Ishikawa (cell line): Measurements from ENCODE around the gene FMNL1.

Experiments used
- EP300 ChIP-seq: IDR thresholded peaks from 2 replicates; pipeline ENCODE4 v1.6.1; 2012; ENCODE audit warnings: borderline replicate concordance
- RAD21 ChIP-seq: IDR thresholded peaks from 2 replicates; pipeline ENCODE4 v1.6.1; 2012; ENCODE audit warnings: low read depth
- TCF12 ChIP-seq: IDR thresholded peaks from 2 replicates; pipeline ENCODE4 v1.6.1; 2012; ENCODE audit warnings: low read depth
- TEAD4 ChIP-seq: IDR thresholded peaks from 2 replicates; pipeline ENCODE4 v1.6.1; 2012
- YY1 ChIP-seq: IDR thresholded peaks from 2 replicates; pipeline ENCODE4 v1.6.1; 2012; ENCODE audit warnings: low read depth
- TF ChIP-seq, protein P1 (sequence below): IDR thresholded peaks from 2 replicates; pipeline ENCODE4 v1.6.1; 2012; ENCODE audit warnings: low read depth, mild to moderate bottlenecking
- TF ChIP-seq, protein P2 (sequence below): IDR thresholded peaks from 2 replicates; pipeline ENCODE4 v1.6.1; 2012

DNA sequence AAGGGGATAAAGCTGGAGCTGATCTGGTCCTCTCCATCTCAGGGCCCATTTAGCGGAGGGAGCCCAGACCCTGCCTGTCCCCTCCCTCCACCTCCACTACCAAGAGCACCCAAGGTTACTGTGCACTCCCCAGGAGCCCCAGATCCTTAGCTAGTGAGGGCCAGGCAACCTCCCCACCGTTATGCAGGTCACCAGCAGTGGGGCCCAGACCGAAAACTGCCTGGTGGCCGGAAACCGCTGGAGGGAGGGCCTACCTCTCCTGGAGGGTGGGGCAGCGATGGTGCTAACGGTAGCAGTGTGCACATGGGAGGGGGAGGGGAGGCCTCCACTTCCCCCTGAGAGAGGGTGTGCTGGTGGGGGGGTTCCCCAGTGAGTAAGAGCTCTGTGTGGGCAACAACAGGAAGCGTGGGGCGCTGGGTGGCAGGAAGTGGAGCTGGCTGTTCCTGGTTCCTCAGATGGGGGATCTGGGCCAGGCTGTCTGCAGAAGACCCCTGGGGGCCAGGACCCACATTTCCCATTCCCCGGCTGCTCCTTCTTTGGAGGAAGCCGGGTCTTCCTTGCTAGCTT, 4.4 kb downstream of the FMNL1 start:
- TF ChIP-seq TEAD4 (no peak), RAD21 (no peak), YY1 (no peak), TCF12 (no peak), EP300 (no peak)
- TF ChIP-seq, protein P1, sequence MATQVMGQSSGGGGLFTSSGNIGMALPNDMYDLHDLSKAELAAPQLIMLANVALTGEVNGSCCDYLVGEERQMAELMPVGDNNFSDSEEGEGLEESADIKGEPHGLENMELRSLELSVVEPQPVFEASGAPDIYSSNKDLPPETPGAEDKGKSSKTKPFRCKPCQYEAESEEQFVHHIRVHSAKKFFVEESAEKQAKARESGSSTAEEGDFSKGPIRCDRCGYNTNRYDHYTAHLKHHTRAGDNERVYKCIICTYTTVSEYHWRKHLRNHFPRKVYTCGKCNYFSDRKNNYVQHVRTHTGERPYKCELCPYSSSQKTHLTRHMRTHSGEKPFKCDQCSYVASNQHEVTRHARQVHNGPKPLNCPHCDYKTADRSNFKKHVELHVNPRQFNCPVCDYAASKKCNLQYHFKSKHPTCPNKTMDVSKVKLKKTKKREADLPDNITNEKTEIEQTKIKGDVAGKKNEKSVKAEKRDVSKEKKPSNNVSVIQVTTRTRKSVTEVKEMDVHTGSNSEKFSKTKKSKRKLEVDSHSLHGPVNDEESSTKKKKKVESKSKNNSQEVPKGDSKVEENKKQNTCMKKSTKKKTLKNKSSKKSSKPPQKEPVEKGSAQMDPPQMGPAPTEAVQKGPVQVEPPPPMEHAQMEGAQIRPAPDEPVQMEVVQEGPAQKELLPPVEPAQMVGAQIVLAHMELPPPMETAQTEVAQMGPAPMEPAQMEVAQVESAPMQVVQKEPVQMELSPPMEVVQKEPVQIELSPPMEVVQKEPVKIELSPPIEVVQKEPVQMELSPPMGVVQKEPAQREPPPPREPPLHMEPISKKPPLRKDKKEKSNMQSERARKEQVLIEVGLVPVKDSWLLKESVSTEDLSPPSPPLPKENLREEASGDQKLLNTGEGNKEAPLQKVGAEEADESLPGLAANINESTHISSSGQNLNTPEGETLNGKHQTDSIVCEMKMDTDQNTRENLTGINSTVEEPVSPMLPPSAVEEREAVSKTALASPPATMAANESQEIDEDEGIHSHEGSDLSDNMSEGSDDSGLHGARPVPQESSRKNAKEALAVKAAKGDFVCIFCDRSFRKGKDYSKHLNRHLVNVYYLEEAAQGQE: no peak
- TF ChIP-seq, protein P2, sequence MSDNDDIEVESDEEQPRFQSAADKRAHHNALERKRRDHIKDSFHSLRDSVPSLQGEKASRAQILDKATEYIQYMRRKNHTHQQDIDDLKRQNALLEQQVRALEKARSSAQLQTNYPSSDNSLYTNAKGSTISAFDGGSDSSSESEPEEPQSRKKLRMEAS: no peak
